ENCODE data around the gene DICER1. TPM values are rescaled to one million over a fixed set of nuclear protein-coding genes. Genes with fewer than 3 reads are reported as not detected.

DICER1 gene
- total and polyA plus RNA-seq, 2 donors (not counting 3 experiments of a cell fraction or from before 2014, with no cell fraction given) = 8.3 to 43.6 TPM

- no peaks in the 10 kb centered on the region for H3K9me3 ChIP-seq (replicated peaks; ENCODE audit: control insufficient read depth, insufficient read depth, low read length)
- no peak overlapping the region for H2AFZ ChIP-seq (ENCODE audit: low read depth, low read length)
- H3K79me2 ChIP-seq (ENCODE audit: control insufficient read depth, insufficient read depth, low read length) = no peaks in the 10 kb centered on the region
- no peak for FAIRE-seq
- no TSS peak for BruUV-seq (replicated peaks)
- intact Hi-C loops (cut with micrococcal nuclease) = no loop called here
- H3K4me2 ChIP-seq (ENCODE audit: insufficient read depth, low read length) = no peak overlapping the region
- H3K36me3 ChIP-seq (ENCODE audit: control insufficient read depth in 2 of 2, extremely low read depth in 1 of 2, insufficient read depth in 2 of 2, low read length in 2 of 2) = no peaks in the 10 kb centered on the region
- H3K27ac ChIP-seq (ENCODE audit: insufficient read depth, low read depth, low read length) = no peak overlapping the region
- ChIA-PET CTCF (no interaction called here), POLR2A (no interaction called here)
- no peak overlapping the region for H3K9ac ChIP-seq (replicated peaks; ENCODE audit: extremely low read depth, insufficient read depth, low read length)
- H3K4me1 ChIP-seq (ENCODE audit: control insufficient read depth, extremely low read depth, insufficient read depth, low read length) = no peaks in the 10 kb centered on the region
- DNase-seq (ENCODE audit: low read depth, low spot score) = no peak
- H3K9me1 ChIP-seq (replicated peaks; ENCODE audit: control insufficient read depth, extremely low read depth, insufficient read depth, low read length) = no peaks in the 10 kb centered on the region
- no peak for TF ChIP-seq JUN (IDR thresholded peaks at IDR 0.05; ENCODE audit: borderline replicate concordance, insufficient read depth, insufficient read length, low read depth)
- no peak for TF ChIP-seq POLR2A (IDR thresholded peaks at IDR 0.05; ENCODE audit: low read depth, low read length)
- no peak for TF ChIP-seq EZH2 (IDR thresholded peaks at IDR 0.05; ENCODE audit: borderline replicate concordance, low read depth, low read length, severe bottlenecking)
- no peak for TF ChIP-seq POLR2AphosphoS5 (IDR thresholded peaks at IDR 0.05; ENCODE audit: insufficient read depth, low read depth, low read length)
- no peak for TF ChIP-seq GATA2 (IDR thresholded peaks at IDR 0.05; ENCODE audit: insufficient read depth, insufficient read length, low read depth, low read length)
- no peak for TF ChIP-seq CTCF (IDR thresholded peaks at IDR 0.05; ENCODE audit: extremely low read depth in 1 of 2, insufficient read depth in 1 of 2, low read depth in 1 of 2, low read length in 2 of 2)
- no peak for TF ChIP-seq MAX (IDR thresholded peaks at IDR 0.05; ENCODE audit: insufficient read depth, insufficient read length)
- no peak for TF ChIP-seq FOS (IDR thresholded peaks at IDR 0.05; ENCODE audit: borderline replicate concordance, insufficient read depth, low read length)
- no peak for TF ChIP-seq MYC (IDR thresholded peaks at IDR 0.05; ENCODE audit: low read depth, low read length)
- dilution Hi-C loops (cut with MboI; ENCODE audit: extremely low pct_ligation_motif_present, low sequenced_read_pairs) = no loop called here
- no peak overlapping the region for H3K4me3 ChIP-seq (replicated peaks in 1 of 3; ENCODE audit: insufficient read depth in 1 of 3, low read depth in 1 of 3, low read length in 3 of 3)
- H4K20me1 ChIP-seq (replicated peaks; ENCODE audit: control insufficient read depth, extremely low read depth, insufficient read depth, low read length) = no peaks in the 10 kb centered on the region
- no peaks in the 10 kb centered on the region for H3K27me3 ChIP-seq (ENCODE audit: control insufficient read depth in 2 of 2, insufficient read depth in 2 of 2, low read length in 2 of 2)
Measured at GRCh38 chr14:95068080-95068479, 89.2 kb downstream of the DICER1 start.
